GM12874 (cell line): ENCODE data around the gene ALDH3A2.

Experiments
- TF ChIP-seq, protein P1 (sequence below): IDR thresholded peaks from 2 replicates; pipeline ENCODE4 v1.5.1; 2011; ENCODE audit warnings: low read depth, mild to moderate bottlenecking, control low read depth, low read length, moderate library complexity; ENCODE audit not compliant: insufficient read depth

Gene ALDH3A2

DNA sequence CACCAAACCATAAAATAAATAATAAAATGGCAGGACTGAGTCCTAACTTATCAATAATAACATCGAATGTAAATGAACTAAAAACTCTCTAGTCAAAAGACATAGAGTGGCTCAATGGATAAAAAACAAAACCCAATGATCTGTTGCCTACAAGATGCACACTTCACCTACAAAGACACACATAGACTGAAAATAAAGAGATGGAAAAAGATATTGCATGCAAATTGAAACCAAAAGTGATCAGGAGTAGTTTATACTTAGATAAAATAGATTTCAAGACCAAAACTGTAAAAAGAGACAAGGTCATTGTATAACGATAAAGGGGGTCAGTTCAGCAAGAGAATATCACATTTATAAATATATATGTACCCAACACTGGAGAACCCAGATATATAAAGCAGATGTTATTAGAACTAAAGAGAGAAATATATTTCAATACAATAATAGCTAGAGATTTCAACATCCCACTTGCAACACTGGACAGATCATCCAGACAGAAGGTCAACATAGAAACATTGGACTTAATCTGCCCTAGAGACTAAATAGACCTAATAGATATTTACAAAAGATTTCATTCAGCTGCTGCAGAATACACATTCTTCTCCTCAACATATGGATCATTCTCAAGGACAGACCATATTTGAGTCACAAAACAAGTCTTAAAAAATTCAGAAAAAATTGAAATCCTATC, 38.0 kb downstream of the ALDH3A2 start:
- TF ChIP-seq, protein P1, sequence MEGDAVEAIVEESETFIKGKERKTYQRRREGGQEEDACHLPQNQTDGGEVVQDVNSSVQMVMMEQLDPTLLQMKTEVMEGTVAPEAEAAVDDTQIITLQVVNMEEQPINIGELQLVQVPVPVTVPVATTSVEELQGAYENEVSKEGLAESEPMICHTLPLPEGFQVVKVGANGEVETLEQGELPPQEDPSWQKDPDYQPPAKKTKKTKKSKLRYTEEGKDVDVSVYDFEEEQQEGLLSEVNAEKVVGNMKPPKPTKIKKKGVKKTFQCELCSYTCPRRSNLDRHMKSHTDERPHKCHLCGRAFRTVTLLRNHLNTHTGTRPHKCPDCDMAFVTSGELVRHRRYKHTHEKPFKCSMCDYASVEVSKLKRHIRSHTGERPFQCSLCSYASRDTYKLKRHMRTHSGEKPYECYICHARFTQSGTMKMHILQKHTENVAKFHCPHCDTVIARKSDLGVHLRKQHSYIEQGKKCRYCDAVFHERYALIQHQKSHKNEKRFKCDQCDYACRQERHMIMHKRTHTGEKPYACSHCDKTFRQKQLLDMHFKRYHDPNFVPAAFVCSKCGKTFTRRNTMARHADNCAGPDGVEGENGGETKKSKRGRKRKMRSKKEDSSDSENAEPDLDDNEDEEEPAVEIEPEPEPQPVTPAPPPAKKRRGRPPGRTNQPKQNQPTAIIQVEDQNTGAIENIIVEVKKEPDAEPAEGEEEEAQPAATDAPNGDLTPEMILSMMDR, result no peak

DNA sequence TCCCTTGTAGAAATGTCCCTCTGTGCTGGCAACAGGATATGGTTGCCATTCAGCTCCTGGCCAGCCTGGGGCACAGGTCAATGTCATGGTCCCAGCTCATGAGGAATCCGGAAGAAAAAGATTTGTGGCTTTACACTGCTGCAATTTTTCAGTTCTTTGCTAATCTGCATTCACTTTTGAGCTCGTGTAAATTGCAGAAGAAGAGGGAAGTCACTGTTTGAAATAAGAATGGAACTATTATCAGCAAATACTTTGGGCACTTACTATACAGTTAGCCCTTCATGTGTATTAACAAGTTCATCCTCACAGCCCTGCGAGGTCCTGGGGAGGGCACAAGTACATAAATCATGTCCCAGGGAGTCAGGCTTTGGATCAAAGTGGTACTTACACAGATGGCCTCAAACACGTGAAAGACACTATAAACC, 53.7 kb downstream of the ALDH3A2 start:
- TF ChIP-seq, protein P1, result no peak

DNA sequence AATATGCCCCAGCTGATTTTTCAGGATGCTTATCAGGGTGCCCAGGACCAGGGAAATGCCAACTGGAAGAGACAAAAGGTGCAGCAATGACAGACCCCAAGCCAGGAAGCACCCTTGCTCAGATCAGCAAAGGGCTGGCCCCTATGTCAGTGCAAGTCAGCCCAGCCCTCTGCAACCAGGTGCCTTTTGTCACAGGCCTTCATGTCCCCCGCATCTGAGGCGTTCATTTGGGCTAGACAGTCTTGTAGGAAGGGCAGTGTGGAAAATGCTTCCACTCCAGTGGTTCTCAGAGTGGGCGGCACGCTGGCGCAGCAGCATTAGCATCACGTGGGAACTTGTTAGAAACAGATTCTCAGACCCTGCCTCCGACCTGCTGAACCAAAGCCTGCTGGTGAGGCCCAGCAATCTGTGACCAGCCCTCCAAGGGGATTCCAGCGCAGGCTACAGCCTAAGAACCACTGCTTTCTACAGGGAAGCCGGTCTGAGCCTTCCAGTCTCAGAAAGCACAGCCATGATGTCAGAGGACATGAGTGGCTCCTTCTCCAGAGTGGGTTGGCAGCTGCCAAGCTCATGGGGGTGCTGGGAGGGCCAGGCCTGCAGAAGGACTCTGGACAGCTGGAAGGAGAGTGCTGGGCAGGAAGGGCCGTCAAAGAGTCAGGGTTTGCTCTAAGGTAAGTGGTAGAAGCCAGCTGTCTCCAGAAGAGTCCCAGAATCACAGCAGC, 54.7 kb downstream of the ALDH3A2 start:
- TF ChIP-seq, protein P1, result no peak

DNA sequence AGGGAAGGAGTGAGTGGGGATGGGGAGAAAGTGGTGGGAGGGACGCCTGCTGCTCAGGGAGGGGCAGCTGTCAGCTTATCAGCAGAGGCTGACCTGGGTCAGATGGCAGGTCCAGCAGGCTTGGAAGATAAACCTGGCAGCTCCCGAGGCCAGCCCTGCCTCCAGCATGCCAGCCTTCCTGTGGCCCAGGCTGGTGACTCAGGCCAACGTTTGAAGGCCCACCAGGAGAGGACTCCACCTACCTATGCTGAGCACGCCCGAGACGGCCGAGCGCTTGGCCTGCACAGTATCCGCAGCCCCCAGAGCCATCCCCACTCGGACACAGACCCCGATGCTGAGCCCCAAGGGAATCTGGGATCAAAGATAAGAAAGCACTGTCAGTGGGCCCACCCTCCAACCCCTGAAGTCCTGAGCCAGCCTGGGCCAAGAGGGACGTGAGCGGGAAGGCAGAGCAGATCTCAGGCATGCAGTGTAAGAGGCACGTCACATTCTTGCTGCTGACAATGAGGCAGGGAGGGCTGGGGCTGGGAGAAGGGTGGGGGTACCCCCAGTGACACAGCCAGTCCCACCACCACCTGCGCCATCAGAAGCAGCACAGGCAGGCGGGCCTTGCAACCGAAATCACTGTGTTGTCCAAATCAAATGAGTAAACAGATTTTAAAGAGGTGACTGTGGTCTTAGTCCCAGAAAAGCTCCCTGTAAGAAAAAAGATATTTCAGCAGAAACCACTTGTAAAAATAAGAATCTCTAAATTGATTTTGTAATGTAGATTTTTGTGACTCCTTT, 55.5 kb downstream of the ALDH3A2 start:
- TF ChIP-seq, protein P1, result no peak

DNA sequence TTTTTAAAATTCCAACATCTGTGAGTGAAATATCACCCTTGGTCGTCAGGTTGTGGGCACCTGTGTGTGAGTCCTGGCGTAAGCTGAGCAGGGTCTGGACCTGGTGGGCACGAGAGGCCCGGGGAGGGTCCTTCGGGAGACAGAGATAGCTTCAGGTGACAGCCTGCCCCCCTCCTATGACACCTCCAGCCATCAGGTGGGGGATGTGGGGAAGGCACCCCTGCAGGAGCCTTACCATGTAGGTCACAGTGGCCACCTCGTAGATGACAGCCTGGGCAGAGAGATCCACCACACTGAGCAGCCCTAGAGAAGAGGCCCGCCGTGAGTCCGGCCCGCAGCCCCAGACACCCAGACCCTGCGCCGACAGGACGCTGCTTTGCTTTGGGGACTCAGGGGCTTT, 56.6 kb downstream of the ALDH3A2 start:
- TF ChIP-seq, protein P1, result no peak

DNA sequence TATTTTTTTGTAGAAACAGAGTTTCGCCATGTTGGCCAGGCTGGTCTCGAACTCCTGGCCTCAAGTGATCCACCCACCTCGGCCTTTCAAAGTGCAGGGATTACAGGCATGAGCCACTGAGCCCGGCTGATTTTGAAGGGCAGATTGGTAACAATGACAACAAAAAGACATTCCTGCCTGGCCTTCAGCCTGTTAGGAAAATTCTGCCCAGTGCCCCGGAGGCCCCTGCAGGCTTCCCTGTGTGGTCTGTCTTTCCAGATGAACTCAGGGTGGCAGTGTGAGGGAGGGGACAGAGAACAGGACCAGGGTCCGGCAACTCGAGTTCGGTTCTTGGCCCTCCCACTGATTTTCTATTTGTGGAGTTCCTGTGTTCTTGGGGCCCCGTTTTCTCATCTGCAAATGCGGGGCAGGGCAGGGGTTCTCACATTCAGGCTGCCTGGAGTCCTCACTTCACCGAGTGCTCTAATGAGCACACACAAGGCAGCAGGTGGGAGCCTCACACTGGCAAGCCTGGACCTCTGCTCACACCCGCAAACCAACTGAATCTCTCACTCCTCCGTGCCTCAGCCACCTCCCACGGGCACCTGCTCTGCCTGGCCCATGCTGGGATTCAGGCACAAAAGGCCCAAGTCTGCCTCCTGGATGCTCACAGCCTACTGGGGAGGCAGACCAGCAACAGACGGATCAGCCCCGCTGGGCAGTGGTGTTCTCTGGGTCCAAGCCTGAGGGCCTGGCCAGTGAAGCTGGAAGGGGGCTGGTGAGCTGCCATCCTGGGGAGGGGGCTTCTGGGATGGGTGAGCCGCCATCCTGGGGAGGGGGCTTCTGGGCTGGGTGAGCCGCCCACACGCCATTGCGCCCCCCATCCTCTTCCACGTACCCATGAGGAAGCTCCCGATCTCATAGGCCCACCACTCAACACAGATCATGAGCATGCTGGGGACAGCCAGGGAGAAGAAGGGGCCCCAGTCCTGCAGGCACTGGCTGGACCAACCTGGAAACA, 57.5 kb downstream of the ALDH3A2 start:
- TF ChIP-seq, protein P1, result no peak
